ENCODE results near the gene SERINC4. TPM values are rescaled to one million over a fixed set of nuclear protein-coding genes. Genes with fewer than 3 reads are reported as not detected.

The SERINC4 gene
- total RNA-seq (2014; rRNA removed; shearing (Covaris generic)) = 0.08 and 0.23 TPM in 2 replicates

GRCh38 chr15:43799945-43800285 lies at the start of gene SERINC4:
Gene SERINC4 (minus strand): TSS chr15:43800220. CDS start chr15:43799986, 234 bp downstream.

GRCh38 chr15:43826508-43827341 lies 26.7 kb upstream of the SERINC4 start, which contains the start of gene WDR76:
Gene WDR76 (plus strand): TSS chr15:43827002. CDS start chr15:43827033, 31 bp downstream.

DNA sequence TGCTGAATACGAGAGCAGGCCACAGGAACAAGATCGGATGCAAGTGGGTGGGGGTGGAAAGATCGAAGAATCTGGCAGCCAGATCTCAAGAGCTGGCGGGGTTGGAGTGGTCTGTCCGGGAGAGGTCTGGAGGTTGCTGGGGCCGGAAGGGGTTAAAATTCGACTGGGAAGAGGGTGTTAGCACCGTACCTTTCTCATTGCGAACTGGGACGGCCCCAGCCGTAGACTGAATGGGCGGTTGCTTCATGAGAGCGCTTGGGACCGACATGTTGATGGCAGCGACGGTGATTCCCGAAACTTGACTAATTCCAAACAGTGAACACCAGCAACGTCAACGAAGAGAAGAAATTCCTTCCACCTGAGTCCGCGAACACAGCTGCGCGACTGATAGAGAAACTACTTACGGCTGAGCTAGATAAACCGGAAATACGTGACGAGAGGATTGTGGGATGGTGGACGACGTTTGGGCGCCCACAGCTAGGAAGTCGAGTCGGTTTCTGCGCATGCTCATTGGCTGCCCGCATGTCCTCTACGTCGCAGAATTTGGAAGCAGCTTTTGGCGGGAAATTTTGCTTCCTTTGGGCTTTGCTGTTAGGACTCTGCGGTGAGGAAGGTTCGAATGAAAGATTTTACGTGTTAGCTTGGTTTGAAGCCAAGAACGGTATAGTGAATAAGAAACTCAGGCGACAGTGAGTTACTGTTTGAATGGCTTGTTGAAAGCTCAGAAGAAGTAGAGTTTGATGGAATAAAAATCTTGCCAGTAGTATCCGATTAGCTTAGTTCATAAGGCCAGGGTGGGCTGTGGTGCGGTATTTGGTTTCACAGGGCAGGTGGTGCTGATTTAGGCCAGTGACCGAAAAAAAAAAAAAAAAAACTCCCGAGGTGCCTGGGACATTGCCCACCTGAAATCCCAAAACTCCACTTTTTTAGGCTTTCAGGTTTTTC lies 24.6 kb upstream of the SERINC4 start, which contains the start of gene MFAP1:
Gene MFAP1 (minus strand): TSS at position 389 of the 945 bp plus-strand sequence. CDS start 121 bp downstream, at position 268.

DNA sequence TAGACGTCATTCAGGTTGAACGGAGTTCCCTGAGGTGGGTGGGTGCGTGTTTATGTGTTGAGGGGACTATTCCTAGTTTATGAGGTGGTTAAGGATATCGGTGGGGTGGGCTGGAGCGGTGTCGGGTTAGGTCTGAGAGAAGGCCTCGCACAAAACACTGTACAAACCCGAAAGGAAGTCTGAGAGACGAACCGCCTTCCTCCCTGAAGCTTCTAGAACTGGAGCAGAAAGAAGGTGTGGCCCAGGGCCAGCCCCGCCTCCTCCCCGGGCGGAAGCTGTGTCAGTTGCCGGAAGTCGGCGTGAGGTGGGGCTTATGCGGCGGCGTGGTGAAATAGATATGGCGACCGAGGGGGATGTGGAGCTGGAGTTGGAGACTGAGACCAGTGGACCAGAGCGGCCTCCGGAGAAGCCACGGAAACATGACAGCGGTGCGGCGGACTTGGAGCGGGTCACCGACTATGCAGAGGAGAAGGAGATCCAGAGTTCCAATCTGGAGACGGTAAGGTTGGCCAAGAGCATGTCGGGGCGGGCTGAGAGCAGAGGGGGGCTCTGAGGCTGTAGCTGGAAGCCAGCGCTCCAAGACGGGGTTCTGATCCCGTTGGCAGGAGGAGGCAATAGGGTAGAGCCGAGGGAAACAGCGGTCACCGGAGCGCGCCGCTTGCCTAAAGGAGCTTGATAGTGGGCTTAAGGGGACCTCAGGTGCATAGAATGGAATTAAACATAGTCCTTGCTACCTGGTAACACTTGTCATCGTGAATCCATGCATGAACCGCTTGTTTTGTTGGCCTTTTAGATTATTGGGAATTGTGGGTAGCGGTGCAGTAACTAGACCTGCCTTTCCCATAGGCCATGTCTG lies 494 bp upstream of the SERINC4 start, which contains the start of gene HYPK:
Gene HYPK (plus strand): TSS at position 314 of the 856 bp plus-strand sequence. CDS start 24 bp downstream, at position 338.

DNA sequence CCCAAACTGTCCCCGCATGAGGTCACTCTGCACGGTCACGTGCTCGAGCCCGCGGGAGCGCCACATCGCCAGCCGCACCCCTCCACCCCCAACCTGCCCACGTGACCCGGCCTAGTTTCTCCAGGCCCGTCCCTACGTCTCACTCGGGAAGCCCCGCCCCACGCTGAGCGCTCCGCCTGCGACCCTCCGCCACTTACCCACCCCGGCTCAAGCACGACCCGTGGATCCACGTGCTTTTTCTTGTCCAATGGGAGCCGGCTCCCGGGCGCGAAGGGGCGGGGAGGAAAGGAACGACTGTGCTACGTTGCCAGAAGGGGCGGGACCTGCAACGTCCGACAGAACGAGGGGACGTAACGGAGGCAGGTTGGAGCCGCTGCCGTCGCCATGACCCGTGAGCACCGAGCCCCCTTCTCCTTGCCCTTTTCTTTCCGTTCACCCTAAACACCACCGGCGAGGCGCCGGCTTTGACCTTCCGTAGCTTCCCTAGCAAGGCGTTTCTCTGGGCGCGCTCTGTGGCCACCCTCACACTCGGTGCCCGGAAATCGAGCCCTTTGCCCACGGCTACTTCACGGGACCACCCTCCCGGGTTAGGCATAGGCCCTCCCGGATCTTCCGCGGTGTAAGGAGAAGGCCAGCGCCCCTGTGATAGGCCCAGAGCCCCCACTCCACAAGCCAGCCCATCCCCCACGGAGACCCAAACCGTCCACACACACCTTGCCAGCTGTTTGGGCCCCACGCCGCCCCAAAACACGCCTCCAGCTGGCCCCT lies 7.8 kb downstream of the SERINC4 start, which contains the start of gene SERF2:
Gene SERF2 (plus strand): TSS at position 328 of the 768 bp plus-strand sequence. CDS start 57 bp downstream, at position 385.

DNA sequence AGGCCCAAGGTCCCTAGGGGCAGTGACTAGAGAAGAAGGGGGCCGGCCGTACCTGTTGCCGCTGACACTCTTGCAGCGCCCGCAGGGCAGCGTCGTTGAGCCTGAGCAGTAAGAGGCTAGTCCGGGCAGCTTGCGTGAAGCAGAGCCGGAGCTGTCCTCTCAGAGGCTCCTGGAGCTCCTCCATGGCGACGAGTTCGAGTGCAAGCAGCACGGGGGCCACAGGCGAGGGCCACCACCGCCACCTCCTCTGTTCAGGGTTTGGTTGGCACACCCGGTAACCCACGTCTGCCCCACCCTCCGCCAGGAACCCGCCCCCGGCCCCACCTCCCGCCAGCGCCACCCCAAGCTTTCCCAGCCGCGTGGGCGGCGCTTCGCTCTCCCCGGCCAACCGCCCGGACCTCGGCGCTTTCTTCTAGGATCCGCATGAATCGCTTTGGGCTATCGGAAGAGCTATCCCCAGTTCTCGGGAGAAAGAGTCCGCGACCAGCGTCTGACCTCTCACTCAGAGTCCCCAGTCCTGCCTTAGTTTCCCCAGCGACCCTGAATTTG lies 23.2 kb downstream of the SERINC4 start, which contains the start of gene ELL3:
Gene ELL3 (minus strand): TSS at position 249 of the 549 bp plus-strand sequence. CDS start 65 bp downstream, at position 184.

DNA sequence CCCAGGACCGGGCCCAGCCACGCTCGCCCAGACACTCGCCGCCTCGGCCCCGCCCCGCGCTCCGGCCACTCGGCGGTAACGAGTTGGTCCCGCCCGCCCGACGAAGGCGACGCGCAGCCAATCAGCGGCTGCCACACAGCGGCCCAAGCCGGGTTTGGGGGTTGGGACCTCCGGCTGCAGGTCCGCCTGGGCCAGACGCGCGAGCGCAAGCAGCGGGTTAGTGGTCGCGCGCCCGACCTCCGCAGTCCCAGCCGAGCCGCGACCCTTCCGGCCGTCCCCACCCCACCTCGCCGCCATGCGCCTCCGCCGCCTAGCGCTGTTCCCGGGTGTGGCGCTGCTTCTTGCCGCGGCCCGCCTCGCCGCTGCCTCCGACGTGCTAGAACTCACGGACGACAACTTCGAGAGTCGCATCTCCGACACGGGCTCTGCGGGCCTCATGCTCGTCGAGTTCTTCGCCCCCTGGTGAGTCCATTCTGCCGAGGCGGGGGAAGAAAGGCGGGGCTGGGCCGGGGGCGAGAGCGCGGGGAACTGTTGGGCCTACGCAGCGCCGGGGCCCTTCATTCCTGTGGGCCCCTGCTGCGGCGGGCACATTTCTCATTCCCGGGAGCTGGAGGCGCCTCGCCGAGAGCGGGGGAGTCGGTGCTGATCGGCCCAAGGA lies 53.6 kb downstream of the SERINC4 start, which contains the start of gene PDIA3:
Gene PDIA3 (plus strand): TSS at position 194 of the 658 bp plus-strand sequence. CDS start 102 bp downstream, at position 296.

Small RNA genes within 50 kb of the gene (small RNA-seq; reads per million reads assigned to genes)
- not detected for gene MIR1282

Other genes with a start within 250 kb of the SERINC4 start
- 7.5 and 26.7 TPM in 2 replicates for gene PPIP5K1, start 210.0 kb downstream of the SERINC4 start, total RNA-seq (2014; rRNA removed; shearing (Covaris generic))
- 1.3 TPM in 1 of 2 replicates, not detected in the other for gene CKMT1B, start 206.2 kb downstream of the SERINC4 start, total RNA-seq (2014; rRNA removed; shearing (Covaris generic))
- 0.21 TPM in 1 of 2 replicates, not detected in the other for gene STRC, start 181.4 kb downstream of the SERINC4 start, total RNA-seq (2014; rRNA removed; shearing (Covaris generic))
- 1.1 and 2.0 TPM in 2 replicates for gene CATSPER2, start 151.4 kb downstream of the SERINC4 start, total RNA-seq (2014; rRNA removed; shearing (Covaris generic))
- gene CKMT1A, start 106.4 kb downstream of the SERINC4 start, total RNA-seq (2014; rRNA removed; shearing (Covaris generic)) = 0.34 and 0.45 TPM in 2 replicates
- 99.9 and 113 TPM in 2 replicates for gene PDIA3, start 53.8 kb downstream of the SERINC4 start, total RNA-seq (2014; rRNA removed; shearing (Covaris generic))
- gene ELL3, start 23.3 kb downstream of the SERINC4 start, total RNA-seq (2014; rRNA removed; shearing (Covaris generic)) = 1.2 and 1.3 TPM in 2 replicates
- gene SERF2, start 7.9 kb downstream of the SERINC4 start, total RNA-seq (2014; rRNA removed; shearing (Covaris generic)) = 517 and 590 TPM in 2 replicates
- 40.3 and 59.4 TPM in 2 replicates for gene HYPK, start 379 bp upstream of the SERINC4 start, total RNA-seq (2014; rRNA removed; shearing (Covaris generic))
- 25.8 and 27.2 TPM in 2 replicates for gene MFAP1, start 24.5 kb upstream of the SERINC4 start, total RNA-seq (2014; rRNA removed; shearing (Covaris generic))
- 19.4 and 27.3 TPM in 2 replicates for gene WDR76, start 26.8 kb upstream of the SERINC4 start, total RNA-seq (2014; rRNA removed; shearing (Covaris generic))